Measurements from ENCODE around the gene RNASEH2C.
"Not testable (repeated sequence)": the region's sequence is repeated elsewhere in the genome, so short reads cannot be mapped to it uniquely, and the experiment has no call there.

The RNASEH2C gene

DNA sequence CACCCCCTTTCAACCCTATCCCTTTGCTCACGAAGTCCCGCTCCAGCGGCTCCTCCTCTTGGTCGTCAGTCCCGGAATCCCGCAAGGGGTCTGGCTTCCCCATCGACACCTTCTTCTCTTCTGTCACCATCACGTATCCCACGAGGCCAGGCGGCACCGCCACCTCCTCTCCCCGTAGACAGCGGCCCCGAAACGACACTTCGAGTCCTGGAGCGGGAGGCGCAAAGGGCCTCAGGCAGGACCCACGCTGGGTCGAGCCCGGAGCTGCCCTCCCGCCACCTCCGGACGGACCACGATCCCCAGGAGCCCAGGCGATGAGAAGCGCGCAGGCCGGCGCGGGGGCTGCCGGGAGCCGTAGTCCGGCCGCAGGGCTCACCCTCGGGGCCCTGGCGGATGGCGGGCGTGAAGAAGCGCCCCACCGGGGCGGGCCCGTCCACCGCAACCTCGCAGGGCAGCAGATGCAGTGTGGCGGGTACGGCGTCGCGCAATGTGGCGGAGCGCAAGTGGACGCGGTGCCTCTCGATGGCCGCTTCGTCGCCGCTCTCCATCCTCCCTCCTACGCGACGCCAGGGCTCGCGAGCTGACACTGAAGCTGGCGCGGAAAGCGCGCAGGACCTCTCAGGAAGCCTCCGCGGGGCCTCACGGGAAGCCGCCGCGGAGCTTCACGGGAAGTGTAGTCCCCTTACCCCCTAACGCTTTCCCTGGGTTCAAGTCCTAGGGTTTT lies at the start of gene RNASEH2C:
TSS of gene RNASEH2C (minus strand) at position 588 of the 724 bp plus-strand sequence. CDS start at position 548, 40 bp downstream.
- peak; percentile 92 for DNase-seq (ENCODE audit: low spot score)

- DNase-seq (ENCODE audit: low spot score), result not testable (repeated sequence)
These were observed 47.2 kb upstream of the RNASEH2C start for GRCh38 chr11:65767806-65768205.

DNA sequence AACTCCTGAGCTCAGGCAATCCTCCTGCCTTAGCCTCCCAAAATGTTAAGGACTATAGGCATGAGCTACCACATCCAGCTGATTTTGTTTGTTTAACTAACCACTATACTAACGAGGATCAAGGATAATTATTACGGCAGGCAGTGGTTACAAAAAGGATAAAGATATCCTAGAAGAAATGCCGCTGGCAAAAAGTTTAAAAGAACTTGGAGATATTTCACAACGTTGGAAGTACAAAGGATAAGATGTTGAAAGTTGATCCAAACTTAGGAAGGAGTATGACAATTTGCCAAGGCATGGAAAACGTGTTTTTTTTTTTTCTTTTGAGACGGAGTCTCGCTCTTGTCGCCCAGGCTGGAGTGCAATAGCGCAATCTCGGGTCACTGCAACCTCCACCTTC lies 46.8 kb upstream of the RNASEH2C start:
- no peak for DNase-seq (ENCODE audit: low spot score)

DNA sequence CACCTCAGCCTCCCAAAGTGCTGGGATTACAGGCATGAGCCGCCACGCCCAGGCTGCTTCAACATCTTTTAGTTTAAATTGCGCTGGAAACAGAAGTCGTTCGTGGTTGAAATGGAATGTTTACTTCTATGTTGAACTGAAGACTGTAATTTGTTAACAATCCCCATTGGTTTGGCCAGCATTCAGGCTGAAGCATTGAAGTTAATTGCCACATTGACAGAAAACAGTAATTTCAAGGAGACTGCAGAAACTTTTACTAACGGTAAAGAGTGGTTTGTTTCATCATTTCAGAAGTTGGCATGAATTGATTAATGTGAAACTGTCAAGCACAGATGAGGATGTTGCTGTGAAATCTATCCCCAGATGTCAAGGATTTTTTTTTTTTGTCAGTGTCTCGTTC lies 45.9 kb upstream of the RNASEH2C start:
- no peak for DNase-seq (ENCODE audit: low spot score)

GRCh38 chr11:65764434-65764833 lies 43.8 kb upstream of the RNASEH2C start:
- DNase-seq (ENCODE audit: low spot score), result no peak

GRCh38 chr11:65762816-65763215 lies 42.2 kb upstream of the RNASEH2C start:
- not testable (repeated sequence) for DNase-seq (ENCODE audit: low spot score)

- DNase-seq (ENCODE audit: low spot score), result not testable (repeated sequence)
These were observed 41.6 kb upstream of the RNASEH2C start for GRCh38 chr11:65762169-65762568.

DNA sequence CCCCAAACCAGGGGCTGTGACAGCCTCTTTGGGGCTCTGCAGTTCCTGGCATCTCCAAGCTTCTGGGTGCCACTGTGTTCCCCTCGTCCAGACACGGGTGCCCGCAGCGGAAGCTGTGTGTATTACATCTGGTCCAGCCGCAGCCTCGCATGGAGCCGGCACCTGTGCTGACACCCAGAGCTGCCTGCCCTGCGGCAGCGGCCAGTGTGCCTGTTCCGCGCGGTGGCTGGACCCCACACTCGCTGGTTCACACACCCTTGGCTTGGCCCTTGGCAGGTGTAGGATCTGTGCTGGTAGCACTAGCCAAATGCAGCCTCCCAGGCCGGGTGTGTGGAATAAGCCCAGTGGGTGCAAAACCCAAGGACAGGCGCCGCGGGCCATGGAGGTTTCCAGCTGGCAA lies 24.5 kb upstream of the RNASEH2C start:
- no peak for DNase-seq (ENCODE audit: low spot score)

GRCh38 chr11:65744699-65745042 lies 24.1 kb upstream of the RNASEH2C start:
- no peak for DNase-seq (ENCODE audit: low spot score)

DNA sequence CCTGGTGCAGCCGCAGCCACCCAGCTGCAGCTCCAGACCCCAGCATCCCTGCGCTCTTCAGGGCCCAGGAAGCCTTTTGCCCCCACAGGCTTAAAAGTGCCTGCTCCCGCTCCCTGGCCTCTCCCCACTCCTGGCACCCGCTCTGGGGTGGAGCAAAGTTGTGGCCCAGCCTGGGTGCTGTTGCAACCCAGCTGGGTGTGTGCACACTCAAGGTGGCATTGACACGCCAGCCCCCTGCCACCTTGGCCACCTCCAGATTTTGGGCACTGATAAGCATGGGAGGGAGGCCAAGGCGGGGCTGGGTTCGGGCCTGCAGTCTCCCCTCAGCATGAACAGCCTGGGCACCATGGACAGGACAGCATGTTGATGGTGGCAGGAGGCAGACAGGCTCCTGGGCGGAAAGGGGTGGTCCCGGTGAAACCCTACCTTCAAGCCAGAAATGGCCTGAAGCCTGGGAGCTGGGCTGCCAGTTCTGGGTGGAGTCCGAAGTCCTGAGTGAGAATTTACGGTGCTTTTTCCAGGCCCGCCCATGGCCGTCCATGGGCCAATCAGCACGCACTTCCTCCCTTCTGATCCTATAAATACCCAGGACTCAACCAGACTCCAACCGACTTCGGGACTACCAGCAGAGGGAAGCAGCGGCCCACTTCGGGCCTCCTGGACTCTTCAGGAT lies 23.6 kb upstream of the RNASEH2C start:
- DNase-seq (ENCODE audit: low spot score), result no peak

DNA sequence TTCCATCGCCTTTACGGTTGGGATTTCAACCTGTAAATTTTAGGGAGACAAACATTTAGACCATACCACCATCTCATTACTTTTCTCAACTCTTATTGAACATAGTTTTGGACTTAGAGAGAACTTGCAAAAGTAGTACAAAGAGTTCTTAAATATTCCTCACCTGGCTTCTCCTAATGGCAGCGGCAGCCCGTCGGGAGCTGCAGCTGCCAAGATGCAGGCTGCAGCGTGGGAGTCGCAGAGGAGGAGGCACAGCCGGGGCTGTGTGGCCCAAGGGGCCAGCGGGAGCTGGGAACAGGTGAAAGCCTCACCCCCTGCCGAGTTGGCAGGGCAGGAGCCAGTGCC lies 23.1 kb upstream of the RNASEH2C start:
- no peak for DNase-seq (ENCODE audit: low spot score)

- no peak for DNase-seq (ENCODE audit: low spot score)
These were observed 21.8 kb upstream of the RNASEH2C start for GRCh38 chr11:65742353-65742752.

DNA sequence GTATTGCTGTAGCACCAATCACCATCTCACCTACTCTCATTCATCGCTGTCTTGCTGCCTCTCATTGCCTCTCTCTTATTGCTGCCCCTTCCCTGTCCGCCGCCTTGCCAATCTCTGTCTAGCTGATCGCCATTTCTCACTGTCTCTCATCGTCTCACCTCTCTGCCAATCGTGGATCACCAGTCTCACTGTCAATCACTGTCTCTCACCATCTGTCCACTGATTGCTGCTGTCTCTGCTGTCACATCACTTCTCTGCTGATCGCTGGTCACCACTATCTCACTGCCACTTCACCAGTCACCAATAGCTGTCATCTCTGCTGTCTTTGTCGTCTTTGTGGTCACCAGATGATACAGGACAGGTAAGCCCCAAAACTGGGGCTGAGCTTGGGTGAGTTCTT lies 20.6 kb upstream of the RNASEH2C start:
- DNase-seq (ENCODE audit: low spot score), result no peak

- DNase-seq (ENCODE audit: low spot score), result no peak
These were observed 18.4 kb upstream of the RNASEH2C start for GRCh38 chr11:65739022-65739421.

- no peak for DNase-seq (ENCODE audit: low spot score)
These were observed 16.2 kb upstream of the RNASEH2C start for GRCh38 chr11:65736810-65737209.

DNA sequence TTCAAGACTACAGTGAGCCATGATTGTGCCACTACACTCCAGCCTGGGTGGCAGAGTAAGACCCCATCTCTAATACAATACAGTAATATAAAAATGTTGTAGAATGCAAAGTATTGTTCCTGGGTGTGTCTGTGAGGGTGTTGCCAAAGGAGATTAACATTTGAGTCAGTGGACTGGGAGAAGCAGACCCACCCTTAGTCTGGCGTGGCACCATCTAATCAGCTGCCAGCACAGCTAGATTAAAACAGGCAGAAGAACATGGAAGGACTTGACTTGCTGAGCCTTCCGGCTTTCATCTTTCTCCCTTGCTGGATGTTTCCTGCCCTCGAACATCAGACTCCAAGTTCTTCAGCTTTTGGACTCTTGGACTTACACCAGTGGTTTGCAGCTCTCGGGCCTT lies 14.5 kb upstream of the RNASEH2C start:
- not testable (repeated sequence) for DNase-seq (ENCODE audit: low spot score)

DNA sequence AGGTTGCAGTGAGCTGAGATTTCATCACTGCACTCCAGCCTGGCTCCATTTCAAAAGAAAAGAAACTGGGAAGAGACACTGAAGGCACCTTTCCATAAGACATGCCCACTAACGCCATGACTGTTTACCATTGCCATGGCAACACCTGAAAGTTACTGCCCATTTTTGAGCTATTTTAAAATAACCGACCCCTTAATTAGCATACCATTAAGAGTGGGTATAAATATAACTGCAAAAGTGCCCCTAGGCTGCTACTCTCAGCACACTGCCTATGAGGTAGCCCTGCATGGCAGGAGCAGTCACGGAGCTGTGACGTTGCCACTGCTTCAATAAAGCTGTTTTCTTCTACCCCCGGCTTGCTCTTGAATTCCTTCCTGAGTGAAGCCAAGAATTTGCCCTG lies 9.9 kb upstream of the RNASEH2C start:
- no peak for DNase-seq (ENCODE audit: low spot score)

DNA sequence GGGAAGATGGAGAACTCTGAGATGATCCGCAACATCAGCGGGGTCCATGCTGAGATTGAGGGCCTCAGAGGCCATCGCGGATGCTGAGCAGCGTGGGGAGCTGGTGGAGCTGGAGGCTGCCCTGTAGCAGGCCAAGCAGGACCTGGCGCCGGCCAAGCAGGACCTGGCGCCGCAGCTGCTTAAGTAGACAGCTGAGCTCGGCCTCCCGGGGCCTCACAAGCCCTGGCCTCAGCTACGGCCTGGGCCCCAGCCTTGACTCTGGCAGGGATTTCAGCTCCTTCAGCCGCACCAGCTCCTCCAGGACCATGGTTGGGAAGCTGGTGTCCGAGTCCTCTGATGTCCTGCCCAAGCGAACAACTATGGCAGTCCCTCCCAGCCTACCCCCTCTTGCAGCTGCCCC lies 7.3 kb upstream of the RNASEH2C start:
- DNase-seq (ENCODE audit: low spot score), result no peak

DNA sequence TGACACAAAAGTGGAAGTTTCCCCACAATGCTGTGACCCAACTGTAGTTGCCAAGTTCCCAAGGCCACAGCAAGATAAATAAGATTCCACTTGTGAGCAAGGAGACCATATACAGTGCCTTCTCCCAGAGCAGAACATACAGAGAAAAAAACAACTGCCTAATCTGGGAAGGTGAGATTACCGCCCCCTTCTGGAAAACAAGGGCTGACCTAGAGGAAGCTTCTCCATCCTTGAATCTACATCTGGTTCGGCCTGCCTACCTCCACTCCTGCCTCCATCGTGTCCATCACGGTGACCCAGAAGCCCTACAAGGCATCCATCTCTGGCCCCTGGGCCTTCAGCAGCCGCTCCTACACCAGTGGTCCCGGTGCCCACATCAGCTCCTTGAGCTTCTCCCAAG lies 6.1 kb upstream of the RNASEH2C start:
- no peak for DNase-seq (ENCODE audit: low spot score)

- DNase-seq (ENCODE audit: low spot score), result no peak
These were observed 1.7 kb upstream of the RNASEH2C start for GRCh38 chr11:65722261-65722660.

DNA sequence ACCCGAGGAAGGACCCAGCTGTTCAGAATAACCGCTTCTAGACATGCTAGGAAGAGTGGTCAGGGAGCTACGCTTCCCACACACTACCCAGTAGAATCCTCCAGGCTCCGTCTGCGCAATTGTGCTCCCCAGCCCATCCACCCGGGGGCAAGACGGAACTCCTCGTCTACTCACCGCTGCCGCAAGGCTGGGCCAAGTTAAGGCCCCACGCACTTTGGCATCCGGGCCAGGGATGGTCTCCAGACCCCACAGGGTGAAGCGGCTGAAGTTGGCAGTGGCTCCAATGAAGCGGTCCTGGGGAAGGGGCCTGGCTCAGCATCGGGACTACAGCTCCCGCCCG lies 757 bp downstream of the RNASEH2C start:
- DNase-seq (ENCODE audit: low spot score), result no peak

GRCh38 chr11:65718964-65719492 lies 1.6 kb downstream of the RNASEH2C start:
- no peak for DNase-seq (ENCODE audit: low spot score)

- DNase-seq (ENCODE audit: low spot score), result no peak
These were observed 2.1 kb downstream of the RNASEH2C start for GRCh38 chr11:65718531-65718930.

- DNase-seq (ENCODE audit: low spot score), result no peak
These were observed 2.7 kb downstream of the RNASEH2C start for GRCh38 chr11:65717906-65718305.
